ENCODE results near the gene POPDC2. TPM values are rescaled to one million over a fixed set of nuclear protein-coding genes. Genes with fewer than 3 reads are reported as not detected.

The POPDC2 gene
- total and polyA plus RNA-seq, 9 donors = 0.83 to 5.0 (median 2.9) TPM

- no peaks in the 10 kb centered on the region for H3K27me3 ChIP-seq
- DNase-seq = no peak
- peaks cover 9% of the 10 kb centered on the region for H3K4me1 ChIP-seq (ENCODE audit: insufficient read depth)
- no peaks in the 10 kb centered on the region for H3K36me3 ChIP-seq
- no peak overlapping the region for H3K27ac ChIP-seq
- 97 to 100% (median 98%) methylated on average over 1 of the region's 1 CpG for WGBS, 3 donors
- intact Hi-C loops (cut with DNase I) = no loop called here
- TF ChIP-seq EP300 (IDR thresholded peaks at IDR 0.05) (no peak), POLR2A (IDR thresholded peaks at IDR 0.05) (no peak)
- TF ChIP-seq, protein P1, sequence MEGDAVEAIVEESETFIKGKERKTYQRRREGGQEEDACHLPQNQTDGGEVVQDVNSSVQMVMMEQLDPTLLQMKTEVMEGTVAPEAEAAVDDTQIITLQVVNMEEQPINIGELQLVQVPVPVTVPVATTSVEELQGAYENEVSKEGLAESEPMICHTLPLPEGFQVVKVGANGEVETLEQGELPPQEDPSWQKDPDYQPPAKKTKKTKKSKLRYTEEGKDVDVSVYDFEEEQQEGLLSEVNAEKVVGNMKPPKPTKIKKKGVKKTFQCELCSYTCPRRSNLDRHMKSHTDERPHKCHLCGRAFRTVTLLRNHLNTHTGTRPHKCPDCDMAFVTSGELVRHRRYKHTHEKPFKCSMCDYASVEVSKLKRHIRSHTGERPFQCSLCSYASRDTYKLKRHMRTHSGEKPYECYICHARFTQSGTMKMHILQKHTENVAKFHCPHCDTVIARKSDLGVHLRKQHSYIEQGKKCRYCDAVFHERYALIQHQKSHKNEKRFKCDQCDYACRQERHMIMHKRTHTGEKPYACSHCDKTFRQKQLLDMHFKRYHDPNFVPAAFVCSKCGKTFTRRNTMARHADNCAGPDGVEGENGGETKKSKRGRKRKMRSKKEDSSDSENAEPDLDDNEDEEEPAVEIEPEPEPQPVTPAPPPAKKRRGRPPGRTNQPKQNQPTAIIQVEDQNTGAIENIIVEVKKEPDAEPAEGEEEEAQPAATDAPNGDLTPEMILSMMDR (IDR thresholded peaks at IDR 0.05) = no peak
- H3K4me3 ChIP-seq = no peak overlapping the region
- no peaks in the 10 kb centered on the region for H3K9me3 ChIP-seq
Measured at GRCh38 chr3:119645813-119646212, 14.6 kb downstream of the POPDC2 start.

GRCh38 chr3:119644481-119644880 is 15.9 kb downstream of the POPDC2 start:
- intact Hi-C loops (cut with DNase I) = no loop called here
- 75 to 100% (median 94%) methylated on average over 1 of the region's 1 CpG for WGBS, 3 donors
- H3K36me3 ChIP-seq = no peaks in the 10 kb centered on the region

DNA sequence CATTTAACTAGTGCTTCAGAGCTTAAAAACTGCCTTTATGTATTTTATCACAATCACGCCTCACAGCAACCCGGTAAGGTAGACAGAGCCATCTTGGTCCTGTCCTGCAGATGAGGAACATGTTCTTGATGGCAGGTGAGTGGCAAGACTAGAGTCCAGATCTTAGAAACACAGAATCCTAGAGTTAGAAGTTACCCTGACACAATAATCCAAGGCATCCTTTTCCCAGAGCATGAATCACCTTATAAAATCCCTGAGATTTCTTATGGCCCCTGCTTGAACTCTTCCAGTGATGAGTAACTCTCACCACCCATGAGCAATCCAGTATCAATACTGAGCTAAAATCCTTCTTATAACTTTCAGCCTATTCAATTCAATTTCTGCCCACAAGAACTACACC is 16.9 kb downstream of the POPDC2 start:
- WGBS, 3 donors = 85 to 89% (median 89%) methylated on average over 2 of the region's 2 CpGs
- H3K27me3 ChIP-seq = no peaks in the 10 kb centered on the region
- H3K4me1 ChIP-seq (ENCODE audit: insufficient read depth) = peaks cover 9% of the 10 kb centered on the region
- no peak for DNase-seq
- no peak overlapping the region for H3K4me3 ChIP-seq
- TF ChIP-seq EP300 (IDR thresholded peaks at IDR 0.05) = no peak
- no peak for TF ChIP-seq POLR2A (IDR thresholded peaks at IDR 0.05)
- TF ChIP-seq, protein P1 (IDR thresholded peaks at IDR 0.05) = no peak
- no peaks in the 10 kb centered on the region for H3K9me3 ChIP-seq
- no peak overlapping the region for H3K27ac ChIP-seq
- intact Hi-C loops (cut with DNase I) = no loop called here
- H3K36me3 ChIP-seq = no peaks in the 10 kb centered on the region

More at GRCh38 chr3:119644481-119644880, 15.9 kb downstream of the POPDC2 start:
- TF ChIP-seq, protein P1 (IDR thresholded peaks at IDR 0.05) = no peak
- TF ChIP-seq POLR2A (IDR thresholded peaks at IDR 0.05) = no peak
- TF ChIP-seq EP300 (IDR thresholded peaks at IDR 0.05) = no peak
- no peak for DNase-seq
- no peaks in the 10 kb centered on the region for H3K9me3 ChIP-seq
- H3K27ac ChIP-seq = no peak overlapping the region
- no peak overlapping the region for H3K4me3 ChIP-seq
- H3K4me1 ChIP-seq (ENCODE audit: insufficient read depth) = peaks cover 9% of the 10 kb centered on the region
- H3K27me3 ChIP-seq = no peaks in the 10 kb centered on the region

GRCh38 chr3:119642746-119643473 is 17.5 kb downstream of the POPDC2 start:
- Histone ChIP-seq H3K9me3 (no peaks in the 10 kb centered on the region), H3K36me3 (no peaks in the 10 kb centered on the region), H3K4me1 (ENCODE audit: insufficient read depth) (peaks cover 5% of the 10 kb centered on the region), H3K27me3 (no peaks in the 10 kb centered on the region), H3K4me3 (no peak overlapping the region), H3K27ac (no peak overlapping the region)
- intact Hi-C loops (cut with DNase I) = no loop called here
- 34 to 51% (median 43%) methylated on average over 5 of the region's 5 CpGs for WGBS, 3 donors
- TF ChIP-seq EP300 (IDR thresholded peaks at IDR 0.05) (no peak), POLR2A (IDR thresholded peaks at IDR 0.05) (no peak)
- TF ChIP-seq, protein P1 (IDR thresholded peaks at IDR 0.05) = no peak
- no peak for DNase-seq
